GM23338 (cell line): ENCODE results near the gene TECPR2. TPM values are rescaled to one million over a fixed set of nuclear protein-coding genes. Genes with fewer than 3 reads are reported as not detected.

ENCODE experiments used
- ATAC-seq: fragments of 200-7000 bp; cut with Tn5 transposase; 3 replicates; pipeline ENCODE4 v1.9.1; 2020
- DNase-seq: peaks from one replicate; pipeline ENCODE4 v3.0.0-alpha.2; 2015; ENCODE audit warnings: low spot score
- H2AFZ ChIP-seq: fragments of 200-600 bp; sonication (generic); 2 replicates; pipeline ENCODE4 v1.8.0; 2016; ENCODE audit warnings: antibody characterized with exemption, mild to moderate bottlenecking, moderate library complexity
- H3F3A ChIP-seq: fragments of 200-600 bp; sonication (generic); replicated peaks from 2 replicates; pipeline ENCODE4 v1.8.0; 2017; ENCODE audit warnings: antibody characterized with exemption, mixed run types, low read depth
- H3K27ac ChIP-seq: fragments of 200-600 bp; sonication (generic); 2 replicates; pipeline ENCODE4 v1.6.1; 2016; ENCODE audit warnings: low read depth
- H3K27me3 ChIP-seq: fragments of 200-600 bp; sonication (generic); 2 replicates; pipeline ENCODE4 v1.8.0; 2016; ENCODE audit warnings: mild to moderate bottlenecking, mixed run types, moderate library complexity; ENCODE audit not compliant: insufficient read depth
- H3K36me3 ChIP-seq: fragments of 200-600 bp; sonication (generic); 2 replicates; pipeline ENCODE4 v1.8.0; 2016; ENCODE audit warnings: mild to moderate bottlenecking; ENCODE audit not compliant: insufficient read depth
- H3K4me1 ChIP-seq: fragments of 200-600 bp; sonication (generic); 2 replicates; pipeline ENCODE4 v1.8.0; 2016; ENCODE audit warnings: mild to moderate bottlenecking, moderate library complexity; ENCODE audit not compliant: insufficient read depth
- H3K4me2 ChIP-seq: fragments of 200-600 bp; sonication (generic); 2 replicates; pipeline ENCODE4 v1.7.1; 2017; ENCODE audit warnings: mixed run types
- H3K4me3 ChIP-seq: fragments of 200-600 bp; sonication (generic); 2 replicates; pipeline ENCODE4 v1.6.1; 2016; ENCODE audit warnings: mixed run types
- H3K79me2 ChIP-seq: fragments of 200-600 bp; sonication (generic); replicated peaks from 2 replicates; pipeline ENCODE4 v1.8.0; 2017; ENCODE audit warnings: mild to moderate bottlenecking; ENCODE audit not compliant: insufficient read depth
- H3K9me2 ChIP-seq: fragments of 200-600 bp; sonication (generic); 2 replicates; pipeline ENCODE4 v1.8.0; 2017; ENCODE audit not compliant: insufficient read depth
- H4K20me1 ChIP-seq: fragments of 200-600 bp; sonication (generic); replicated peaks from 2 replicates; pipeline ENCODE4 v1.8.0; 2017; ENCODE audit warnings: mild to moderate bottlenecking; ENCODE audit not compliant: insufficient read depth
- H3K27ac Mint-ChIP-seq: 2 replicates; pipeline ENCODE4 v1.8.0; 2020; ENCODE audit warnings: inconsistent platforms, mild to moderate bottlenecking, moderate library complexity, mixed read lengths
- H3K27me3 Mint-ChIP-seq: 3 replicates; pipeline ENCODE4 v1.8.0; 2022; ENCODE audit warnings: low read depth, mild to moderate bottlenecking, moderate library complexity, mixed read lengths, inconsistent platforms; ENCODE audit not compliant: insufficient read depth, poor library complexity
- H3K36me3 Mint-ChIP-seq: 3 replicates; pipeline ENCODE4 v1.8.0; 2021; ENCODE audit warnings: low read depth, mild to moderate bottlenecking, inconsistent platforms, moderate library complexity, mixed read lengths
- H3K4me1 Mint-ChIP-seq: 3 replicates; pipeline ENCODE4 v1.8.0; 2020; ENCODE audit warnings: mild to moderate bottlenecking, inconsistent platforms, mixed read lengths
- H3K4me3 Mint-ChIP-seq: 3 replicates; pipeline ENCODE4 v1.8.0; 2021; ENCODE audit warnings: moderate library complexity, mild to moderate bottlenecking, inconsistent platforms, mixed read lengths
- H3K9me3 Mint-ChIP-seq: 3 replicates; pipeline ENCODE4 v1.8.0; 2020; ENCODE audit warnings: moderate library complexity, mild to moderate bottlenecking, inconsistent platforms, mixed read lengths
- CREB1 ChIP-seq: fragments of 250-450 bp; sonication (Bioruptor Pico); IDR thresholded peaks from 2 replicates; pipeline ENCODE4 v1.5.0; 2020; ENCODE audit warnings: low read depth, mild to moderate bottlenecking, moderate library complexity
- EZH2 ChIP-seq: fragments of 200-600 bp; sonication (generic); IDR thresholded peaks from one replicate; pipeline ENCODE4 v1.8.0; 2017; ENCODE audit warnings: antibody characterized with exemption, mild to moderate bottlenecking, low read depth; ENCODE audit not compliant: unreplicated experiment
- EZH2phosphoT487 ChIP-seq: fragments of 200-600 bp; sonication (generic); IDR thresholded peaks from one replicate; pipeline ENCODE4 v1.8.1; 2018; ENCODE audit warnings: antibody characterized with exemption; ENCODE audit not compliant: unreplicated experiment
- JUNB ChIP-seq: IDR thresholded peaks from one replicate; pipeline ENCODE4 v1.6.1; 2016; ENCODE audit warnings: antibody characterized with exemption; ENCODE audit not compliant: unreplicated experiment
- NANOG ChIP-seq: IDR thresholded peaks from 2 replicates; pipeline ENCODE4 v1.6.1; 2016; ENCODE audit warnings: antibody characterized with exemption, borderline replicate concordance
- POLR2AphosphoS5 ChIP-seq: IDR thresholded peaks from 2 replicates; pipeline ENCODE4 v1.6.1; 2016; ENCODE audit warnings: antibody characterized with exemption, low read depth
- STAT1 ChIP-seq: IDR thresholded peaks from one replicate; pipeline ENCODE4 v1.6.1; 2016; ENCODE audit warnings: antibody characterized with exemption; ENCODE audit not compliant: unreplicated experiment
- ZNF114 ChIP-seq: fragments of 250-450 bp; sonication (Bioruptor Pico); IDR thresholded peaks from 2 replicates; pipeline ENCODE4 v1.5.0; 2020; ENCODE audit warnings: mild to moderate bottlenecking, moderate library complexity
- ZNF331 ChIP-seq: fragments of 250-450 bp; sonication (Bioruptor Pico); IDR thresholded peaks from 2 replicates; pipeline ENCODE4 v1.5.0; 2020; ENCODE audit warnings: low read depth, mild to moderate bottlenecking, moderate library complexity
- polyA plus RNA-seq: library from polyadenylated mRNA; unstranded; fragments of >200 nt; fragmentation: Nextera tagmentation; extraction: Ambion mirVana; gene quantifications from 2 replicates; pipeline ENCODE4 v1.2.1, GENCODE V29; 2016
- total RNA-seq: library from RNA; depleted of rRNA; stranded (reverse); fragments of >200 nt; shearing (Covaris generic); gene quantifications from 2 replicates; pipeline ENCODE4 v1.2.3, GENCODE V29; 2014
- TF ChIP-seq, protein P1 (sequence below), 2 experiments: fragments of 200-600 bp in 1 of 2; sonication (generic) in 1 of 2; conservative IDR thresholded peaks; 2 replicates each; pipeline versions ENCODE4 v1.5.1 to v1.6.1; 2016 to 2017; ENCODE audit warnings: antibody characterized with exemption in 2 of 2, low read depth in 2 of 2, mild to moderate bottlenecking in 2 of 2, moderate library complexity in 1 of 2
- TF ChIP-seq, protein P2 (sequence below): fragments of 250-450 bp; sonication (Bioruptor Pico); IDR thresholded peaks from 2 replicates; pipeline ENCODE4 v1.5.0; 2020; ENCODE audit warnings: mild to moderate bottlenecking, moderate library complexity
- TF ChIP-seq, protein P3 (sequence below): IDR thresholded peaks from one replicate; pipeline ENCODE4 v1.6.1; 2018; ENCODE audit warnings: antibody characterized with exemption; ENCODE audit not compliant: unreplicated experiment
- TF ChIP-seq, protein P4 (sequence below): IDR thresholded peaks from 2 replicates; pipeline ENCODE4 v1.6.1; 2016; ENCODE audit warnings: antibody characterized with exemption

TECPR2 gene
- total and polyA plus RNA-seq, 2 experiments from 2014 or later = 4.8 to 20.5 TPM

DNA sequence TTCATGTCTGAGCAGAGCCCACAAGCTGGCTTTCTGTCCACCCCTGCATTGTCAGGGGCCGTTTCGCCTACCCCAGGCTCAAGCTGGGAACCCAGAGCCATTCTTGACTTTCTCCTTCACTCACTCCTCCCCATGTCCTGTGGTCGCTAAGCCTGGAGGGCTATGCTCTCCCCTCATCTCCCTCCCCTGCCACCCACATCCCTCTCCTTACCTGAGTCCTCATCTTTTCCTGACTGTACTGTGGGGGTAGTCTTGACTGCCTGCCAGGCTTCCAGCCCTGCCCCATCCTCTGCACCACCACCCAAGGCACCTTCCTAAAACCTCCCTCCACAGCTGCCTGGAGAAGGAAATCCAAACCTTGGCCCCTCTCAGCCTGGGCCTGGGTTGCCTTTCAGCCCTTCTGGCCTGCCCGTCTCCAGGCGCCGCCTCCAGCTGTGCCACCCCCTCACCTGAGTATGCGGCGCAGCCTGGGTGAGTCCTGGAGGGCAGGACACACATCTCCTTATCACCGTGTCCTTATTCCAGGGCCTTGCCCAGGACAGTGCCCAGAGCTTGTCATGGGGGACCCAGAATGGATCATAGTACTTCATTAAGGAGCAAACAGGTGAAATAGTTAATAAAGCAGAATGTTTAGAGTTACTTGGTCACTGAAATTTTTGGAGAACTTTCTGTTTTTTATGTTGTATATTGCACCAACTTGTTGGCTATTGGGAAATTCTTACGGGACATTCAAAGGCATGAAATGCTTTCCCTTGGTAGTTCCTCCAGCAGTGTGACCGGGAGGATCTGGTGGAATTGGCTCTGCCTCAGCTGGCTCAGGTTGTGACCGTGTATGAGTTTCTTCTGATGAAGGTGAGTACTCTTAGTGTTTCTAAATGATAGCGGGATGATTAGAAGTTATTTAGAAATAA, 28.7 kb upstream of the TECPR2 start:
- no peaks in the 10 kb centered on the region for H4K20me1 ChIP-seq
- peaks cover 5% of the 10 kb centered on the region for H3K27me3 Mint-ChIP-seq
- 0 out of 2 replicates have a peak overlapping the region, but pooled peaks have one; percentile 32 for H3K27ac ChIP-seq
- no peaks in the 10 kb centered on the region for H3F3A ChIP-seq
- peaks cover 19% of the 10 kb centered on the region for H3K36me3 Mint-ChIP-seq
- peaks cover 5% of the 10 kb centered on the region for H3K4me1 Mint-ChIP-seq
- no peaks in the 10 kb centered on the region for H3K4me1 ChIP-seq
- H3K27ac Mint-ChIP-seq = no peak overlapping the region
- H3K4me3 ChIP-seq = no peak overlapping the region
- ATAC-seq (no peak), DNase-seq (no peak)
- no peaks in the 10 kb centered on the region for H3K36me3 ChIP-seq
- H3K9me3 Mint-ChIP-seq = no peaks in the 10 kb centered on the region
- H3K79me2 ChIP-seq = no peaks in the 10 kb centered on the region
- no peaks in the 10 kb centered on the region for H3K27me3 ChIP-seq
- no peak overlapping the region for H2AFZ ChIP-seq
- H3K4me3 Mint-ChIP-seq = no peak overlapping the region
- H3K4me2 ChIP-seq = no peak overlapping the region
- TF ChIP-seq, protein P1, sequence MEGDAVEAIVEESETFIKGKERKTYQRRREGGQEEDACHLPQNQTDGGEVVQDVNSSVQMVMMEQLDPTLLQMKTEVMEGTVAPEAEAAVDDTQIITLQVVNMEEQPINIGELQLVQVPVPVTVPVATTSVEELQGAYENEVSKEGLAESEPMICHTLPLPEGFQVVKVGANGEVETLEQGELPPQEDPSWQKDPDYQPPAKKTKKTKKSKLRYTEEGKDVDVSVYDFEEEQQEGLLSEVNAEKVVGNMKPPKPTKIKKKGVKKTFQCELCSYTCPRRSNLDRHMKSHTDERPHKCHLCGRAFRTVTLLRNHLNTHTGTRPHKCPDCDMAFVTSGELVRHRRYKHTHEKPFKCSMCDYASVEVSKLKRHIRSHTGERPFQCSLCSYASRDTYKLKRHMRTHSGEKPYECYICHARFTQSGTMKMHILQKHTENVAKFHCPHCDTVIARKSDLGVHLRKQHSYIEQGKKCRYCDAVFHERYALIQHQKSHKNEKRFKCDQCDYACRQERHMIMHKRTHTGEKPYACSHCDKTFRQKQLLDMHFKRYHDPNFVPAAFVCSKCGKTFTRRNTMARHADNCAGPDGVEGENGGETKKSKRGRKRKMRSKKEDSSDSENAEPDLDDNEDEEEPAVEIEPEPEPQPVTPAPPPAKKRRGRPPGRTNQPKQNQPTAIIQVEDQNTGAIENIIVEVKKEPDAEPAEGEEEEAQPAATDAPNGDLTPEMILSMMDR (conservative IDR thresholded peaks at IDR 0.05; ENCODE audit: low read depth in 2 of 2) = no peak
- TF ChIP-seq, protein P2, sequence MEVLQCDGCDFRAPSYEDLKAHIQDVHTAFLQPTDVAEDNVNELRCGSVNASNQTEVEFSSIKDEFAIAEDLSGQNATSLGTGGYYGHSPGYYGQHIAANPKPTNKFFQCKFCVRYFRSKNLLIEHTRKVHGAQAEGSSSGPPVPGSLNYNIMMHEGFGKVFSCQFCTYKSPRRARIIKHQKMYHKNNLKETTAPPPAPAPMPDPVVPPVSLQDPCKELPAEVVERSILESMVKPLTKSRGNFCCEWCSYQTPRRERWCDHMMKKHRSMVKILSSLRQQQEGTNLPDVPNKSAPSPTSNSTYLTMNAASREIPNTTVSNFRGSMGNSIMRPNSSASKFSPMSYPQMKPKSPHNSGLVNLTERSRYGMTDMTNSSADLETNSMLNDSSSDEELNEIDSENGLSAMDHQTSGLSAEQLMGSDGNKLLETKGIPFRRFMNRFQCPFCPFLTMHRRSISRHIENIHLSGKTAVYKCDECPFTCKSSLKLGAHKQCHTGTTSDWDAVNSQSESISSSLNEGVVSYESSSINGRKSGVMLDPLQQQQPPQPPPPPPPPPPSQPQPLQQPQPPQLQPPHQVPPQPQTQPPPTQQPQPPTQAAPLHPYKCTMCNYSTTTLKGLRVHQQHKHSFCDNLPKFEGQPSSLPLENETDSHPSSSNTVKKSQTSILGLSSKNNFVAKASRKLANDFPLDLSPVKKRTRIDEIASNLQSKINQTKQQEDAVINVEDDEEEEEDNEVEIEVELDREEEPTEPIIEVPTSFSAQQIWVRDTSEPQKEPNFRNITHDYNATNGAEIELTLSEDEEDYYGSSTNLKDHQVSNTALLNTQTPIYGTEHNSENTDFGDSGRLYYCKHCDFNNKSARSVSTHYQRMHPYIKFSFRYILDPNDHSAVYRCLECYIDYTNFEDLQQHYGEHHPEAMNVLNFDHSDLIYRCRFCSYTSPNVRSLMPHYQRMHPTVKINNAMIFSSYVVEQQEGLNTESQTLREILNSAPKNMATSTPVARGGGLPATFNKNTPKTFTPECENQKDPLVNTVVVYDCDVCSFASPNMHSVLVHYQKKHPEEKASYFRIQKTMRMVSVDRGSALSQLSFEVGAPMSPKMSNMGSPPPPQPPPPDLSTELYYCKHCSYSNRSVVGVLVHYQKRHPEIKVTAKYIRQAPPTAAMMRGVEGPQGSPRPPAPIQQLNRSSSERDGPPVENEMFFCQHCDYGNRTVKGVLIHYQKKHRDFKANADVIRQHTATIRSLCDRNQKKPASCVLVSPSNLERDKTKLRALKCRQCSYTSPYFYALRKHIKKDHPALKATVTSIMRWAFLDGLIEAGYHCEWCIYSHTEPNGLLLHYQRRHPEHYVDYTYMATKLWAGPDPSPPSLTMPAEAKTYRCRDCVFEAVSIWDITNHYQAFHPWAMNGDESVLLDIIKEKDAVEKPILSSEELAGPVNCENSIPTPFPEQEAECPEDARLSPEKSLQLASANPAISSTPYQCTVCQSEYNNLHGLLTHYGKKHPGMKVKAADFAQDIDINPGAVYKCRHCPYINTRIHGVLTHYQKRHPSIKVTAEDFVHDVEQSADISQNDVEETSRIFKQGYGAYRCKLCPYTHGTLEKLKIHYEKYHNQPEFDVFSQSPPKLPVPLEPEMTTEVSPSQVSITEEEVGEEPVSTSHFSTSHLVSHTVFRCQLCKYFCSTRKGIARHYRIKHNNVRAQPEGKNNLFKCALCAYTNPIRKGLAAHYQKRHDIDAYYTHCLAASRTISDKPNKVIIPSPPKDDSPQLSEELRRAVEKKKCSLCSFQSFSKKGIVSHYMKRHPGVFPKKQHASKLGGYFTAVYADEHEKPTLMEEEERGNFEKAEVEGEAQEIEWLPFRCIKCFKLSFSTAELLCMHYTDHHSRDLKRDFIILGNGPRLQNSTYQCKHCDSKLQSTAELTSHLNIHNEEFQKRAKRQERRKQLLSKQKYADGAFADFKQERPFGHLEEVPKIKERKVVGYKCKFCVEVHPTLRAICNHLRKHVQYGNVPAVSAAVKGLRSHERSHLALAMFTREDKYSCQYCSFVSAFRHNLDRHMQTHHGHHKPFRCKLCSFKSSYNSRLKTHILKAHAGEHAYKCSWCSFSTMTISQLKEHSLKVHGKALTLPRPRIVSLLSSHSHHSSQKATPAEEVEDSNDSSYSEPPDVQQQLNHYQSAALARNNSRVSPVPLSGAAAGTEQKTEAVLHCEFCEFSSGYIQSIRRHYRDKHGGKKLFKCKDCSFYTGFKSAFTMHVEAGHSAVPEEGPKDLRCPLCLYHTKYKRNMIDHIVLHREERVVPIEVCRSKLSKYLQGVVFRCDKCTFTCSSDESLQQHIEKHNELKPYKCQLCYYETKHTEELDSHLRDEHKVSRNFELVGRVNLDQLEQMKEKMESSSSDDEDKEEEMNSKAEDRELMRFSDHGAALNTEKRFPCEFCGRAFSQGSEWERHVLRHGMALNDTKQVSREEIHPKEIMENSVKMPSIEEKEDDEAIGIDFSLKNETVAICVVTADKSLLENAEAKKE (CRISPR knock-in tag) = no peak
- TF ChIP-seq EZH2phosphoT487 (no peak), CREB1 (CRISPR knock-in tag) (no peak), EZH2 (no peak), ZNF114 (no peak), JUNB (no peak), ZNF331 (CRISPR knock-in tag) (no peak), POLR2AphosphoS5 (no peak), NANOG (no peak), STAT1 (no peak)
- TF ChIP-seq, protein P3, sequence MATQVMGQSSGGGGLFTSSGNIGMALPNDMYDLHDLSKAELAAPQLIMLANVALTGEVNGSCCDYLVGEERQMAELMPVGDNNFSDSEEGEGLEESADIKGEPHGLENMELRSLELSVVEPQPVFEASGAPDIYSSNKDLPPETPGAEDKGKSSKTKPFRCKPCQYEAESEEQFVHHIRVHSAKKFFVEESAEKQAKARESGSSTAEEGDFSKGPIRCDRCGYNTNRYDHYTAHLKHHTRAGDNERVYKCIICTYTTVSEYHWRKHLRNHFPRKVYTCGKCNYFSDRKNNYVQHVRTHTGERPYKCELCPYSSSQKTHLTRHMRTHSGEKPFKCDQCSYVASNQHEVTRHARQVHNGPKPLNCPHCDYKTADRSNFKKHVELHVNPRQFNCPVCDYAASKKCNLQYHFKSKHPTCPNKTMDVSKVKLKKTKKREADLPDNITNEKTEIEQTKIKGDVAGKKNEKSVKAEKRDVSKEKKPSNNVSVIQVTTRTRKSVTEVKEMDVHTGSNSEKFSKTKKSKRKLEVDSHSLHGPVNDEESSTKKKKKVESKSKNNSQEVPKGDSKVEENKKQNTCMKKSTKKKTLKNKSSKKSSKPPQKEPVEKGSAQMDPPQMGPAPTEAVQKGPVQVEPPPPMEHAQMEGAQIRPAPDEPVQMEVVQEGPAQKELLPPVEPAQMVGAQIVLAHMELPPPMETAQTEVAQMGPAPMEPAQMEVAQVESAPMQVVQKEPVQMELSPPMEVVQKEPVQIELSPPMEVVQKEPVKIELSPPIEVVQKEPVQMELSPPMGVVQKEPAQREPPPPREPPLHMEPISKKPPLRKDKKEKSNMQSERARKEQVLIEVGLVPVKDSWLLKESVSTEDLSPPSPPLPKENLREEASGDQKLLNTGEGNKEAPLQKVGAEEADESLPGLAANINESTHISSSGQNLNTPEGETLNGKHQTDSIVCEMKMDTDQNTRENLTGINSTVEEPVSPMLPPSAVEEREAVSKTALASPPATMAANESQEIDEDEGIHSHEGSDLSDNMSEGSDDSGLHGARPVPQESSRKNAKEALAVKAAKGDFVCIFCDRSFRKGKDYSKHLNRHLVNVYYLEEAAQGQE = no peak
- TF ChIP-seq, protein P4, sequence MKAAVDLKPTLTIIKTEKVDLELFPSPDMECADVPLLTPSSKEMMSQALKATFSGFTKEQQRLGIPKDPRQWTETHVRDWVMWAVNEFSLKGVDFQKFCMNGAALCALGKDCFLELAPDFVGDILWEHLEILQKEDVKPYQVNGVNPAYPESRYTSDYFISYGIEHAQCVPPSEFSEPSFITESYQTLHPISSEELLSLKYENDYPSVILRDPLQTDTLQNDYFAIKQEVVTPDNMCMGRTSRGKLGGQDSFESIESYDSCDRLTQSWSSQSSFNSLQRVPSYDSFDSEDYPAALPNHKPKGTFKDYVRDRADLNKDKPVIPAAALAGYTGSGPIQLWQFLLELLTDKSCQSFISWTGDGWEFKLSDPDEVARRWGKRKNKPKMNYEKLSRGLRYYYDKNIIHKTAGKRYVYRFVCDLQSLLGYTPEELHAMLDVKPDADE = no peak
- H3K9me2 ChIP-seq = no peaks in the 10 kb centered on the region
